ENCODE data around the gene RPL11. TPM values are rescaled to one million over a fixed set of nuclear protein-coding genes. Genes with fewer than 3 reads are reported as not detected.
"Not testable (repeated sequence)": the region's sequence is repeated elsewhere in the genome, so short reads cannot be mapped to it uniquely, and the experiment has no call there.

Gene RPL11
- total RNA-seq (100 to 1,000 TPM; 586 to 826 (median 727) TPM), polyA plus RNA-seq (1,436 TPM)
- long read RNA-seq, donor 1, transcript RPL11-203 (5 exons, 879 nt): minor isoform, 9 of 254 reads
- long read RNA-seq, donor 1, transcript RPL11-201 (6 exons, 660 nt): minor isoform, 16 of 254 reads
- long read RNA-seq, donor 1, transcript RPL11-206 (6 exons, 1,017 nt): major isoform, 193 of 254 reads
- long read RNA-seq, donor 1, partial matches to known transcripts: 34 of 254 reads
- long read RNA-seq, donor 1, other reads (novel, unspliced or antisense): 0 of 254 reads
- long read RNA-seq, donor 2, transcript RPL11-201 (6 exons, 660 nt): minor isoform, 36 of 321 reads
- long read RNA-seq, donor 2, transcript RPL11-203 (5 exons, 879 nt): minor isoform, 27 of 321 reads
- long read RNA-seq, donor 2, transcript RPL11-206 (6 exons, 1,017 nt): major isoform, 192 of 321 reads
- long read RNA-seq, donor 2, partial matches to known transcripts: 63 of 321 reads
- long read RNA-seq, donor 2, other reads (novel, unspliced or antisense): 3 of 321 reads
- long read RNA-seq, donor 3, transcript RPL11-206 (6 exons, 1,017 nt): major isoform, 77 of 152 reads
- long read RNA-seq, donor 3, transcript RPL11-202 (5 exons, 1,600 nt): minor isoform, 7 of 152 reads
- long read RNA-seq, donor 3, transcript RPL11-201 (6 exons, 660 nt): minor isoform, 15 of 152 reads
- long read RNA-seq, donor 3, transcript RPL11-203 (5 exons, 879 nt): minor isoform, 8 of 152 reads
- long read RNA-seq, donor 3, partial matches to known transcripts: 39 of 152 reads
- long read RNA-seq, donor 3, other reads (novel, unspliced or antisense): 6 of 152 reads
- long read RNA-seq, donor 4, transcript RPL11-201 (6 exons, 660 nt): minor isoform, 27 of 182 reads
- long read RNA-seq, donor 4, transcript RPL11-203 (5 exons, 879 nt): minor isoform, 5 of 182 reads
- long read RNA-seq, donor 4, transcript RPL11-206 (6 exons, 1,017 nt): major isoform, 114 of 182 reads
- long read RNA-seq, donor 4, partial matches to known transcripts: 34 of 182 reads
- long read RNA-seq, donor 4, other reads (novel, unspliced or antisense): 1 of 182 reads

DNA sequence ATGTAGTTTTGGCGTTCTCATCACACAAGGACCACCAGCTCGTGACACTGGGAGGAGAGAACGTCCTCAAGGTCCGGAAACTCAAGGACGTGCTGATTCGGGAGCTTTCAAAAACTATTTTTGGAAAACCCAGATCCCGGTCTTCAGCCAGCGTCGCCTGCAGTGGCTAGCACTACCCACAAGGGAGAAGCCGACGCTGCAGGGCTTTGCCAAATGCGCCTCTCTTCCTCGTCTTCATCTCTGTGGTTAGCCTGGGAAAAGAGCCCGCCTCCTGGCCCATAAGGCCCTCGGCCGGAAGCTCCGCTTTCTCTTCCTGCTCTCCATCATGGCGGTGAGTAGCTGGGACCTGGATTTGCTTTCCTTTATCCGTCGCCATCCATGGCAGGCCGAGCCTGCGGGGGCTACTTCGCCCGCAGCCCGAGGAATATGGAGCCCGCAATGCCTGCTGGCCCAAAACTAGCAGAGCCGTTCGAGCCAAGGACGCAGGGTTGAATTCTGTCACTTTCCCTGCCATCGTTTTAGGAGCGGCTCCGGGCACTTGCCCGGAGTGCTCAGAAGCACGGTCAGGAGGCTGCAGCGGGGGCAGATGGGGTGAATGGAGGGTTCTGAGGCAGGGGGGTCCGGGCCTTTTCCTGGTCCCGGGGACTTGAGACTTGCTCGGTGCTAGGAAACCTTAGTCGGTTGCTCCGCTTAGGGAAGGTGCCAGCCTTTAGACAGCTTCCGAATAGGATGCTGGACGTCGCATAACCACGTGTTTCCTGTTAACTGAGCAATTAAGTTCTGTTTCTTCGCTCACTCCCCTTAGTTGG lies at the start of gene RPL11:
Gene RPL11 (plus strand): TSS at position 308 of the 809 bp plus-strand sequence. CDS start 18 bp downstream, at position 326.
- WGBS: under 1% methylated on average over 45 of the region's 45 CpGs
- DNase-seq (peak; percentile 94 to 97 (median 96)), ATAC-seq (peak; percentile 99 to 100)
- peaks cover 13% of the 10 kb centered on the region for H3K4me1 ChIP-seq (ENCODE audit: control insufficient read depth, insufficient read depth, low read length)
- H3K27me3 ChIP-seq (ENCODE audit: control insufficient read depth, insufficient read depth): no peaks in the 10 kb centered on the region
- peak within 1 kb of the TSS; percentile 77 for H3K4me3 ChIP-seq (ENCODE audit: low read length)
- intact Hi-C loops (cut with DNase I): no loop called here
- peak within 1 kb of the TSS; percentile 76 for H3K27ac ChIP-seq (ENCODE audit: low read length)
- H3K9me3 ChIP-seq (ENCODE audit: control insufficient read depth, low read length): no peaks in the 10 kb centered on the region

DNA sequence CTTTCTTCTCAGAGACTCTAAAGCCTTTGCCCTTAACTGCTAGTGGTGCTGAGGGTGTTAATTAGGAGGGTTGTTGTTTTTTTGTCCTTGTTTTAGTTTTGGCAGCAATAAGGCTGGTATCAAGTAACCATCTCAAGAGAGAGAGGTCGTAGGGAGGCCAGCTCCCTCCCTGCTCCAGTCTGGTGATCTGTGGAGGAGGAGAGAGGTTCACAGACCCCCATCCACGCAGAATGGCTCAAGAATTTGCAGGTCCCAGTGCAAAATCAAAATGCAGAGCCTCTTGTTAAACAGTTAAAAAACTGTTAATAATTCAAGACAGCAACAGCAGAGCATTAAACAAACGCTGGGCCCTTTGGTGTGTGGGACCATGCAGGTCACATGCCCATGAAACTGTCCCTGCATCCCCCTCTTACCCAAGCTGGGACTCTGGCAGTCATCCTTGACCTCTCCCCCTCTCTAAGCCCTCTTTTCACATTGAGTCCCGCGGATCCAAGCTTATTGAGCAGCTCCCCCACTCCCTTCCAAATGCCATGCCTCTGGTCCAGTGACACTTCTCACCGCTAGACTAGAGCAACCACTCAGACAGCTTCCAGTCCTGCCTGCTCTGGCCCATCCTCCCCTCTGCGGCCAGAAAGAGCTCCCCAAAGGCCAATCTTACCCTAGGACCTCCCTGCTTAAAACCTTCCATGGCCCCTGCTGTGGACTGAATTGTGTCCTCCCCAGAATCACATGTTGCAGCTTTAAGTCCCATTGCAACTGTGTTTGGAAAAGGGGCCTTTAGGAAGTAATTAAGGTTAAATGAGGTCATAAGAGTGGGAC lies 47.7 kb upstream of the RPL11 start:
- WGBS: 36% methylated on average over 7 of the region's 7 CpGs
- no peaks in the 10 kb centered on the region for H3K4me1 ChIP-seq (ENCODE audit: control insufficient read depth, insufficient read depth, low read length)
- DNase-seq (peak in 1 of 3 donors; percentile 67), ATAC-seq (peak; percentile 18 to 67)
- H3K9me3 ChIP-seq (ENCODE audit: control insufficient read depth, low read length): no peaks in the 10 kb centered on the region
- H3K4me3 ChIP-seq (ENCODE audit: low read length): no peak overlapping the region
- intact Hi-C loops (cut with DNase I): no loop called here
- no peak overlapping the region for H3K27ac ChIP-seq (ENCODE audit: low read length)
- H3K27me3 ChIP-seq (ENCODE audit: control insufficient read depth, insufficient read depth): no peaks in the 10 kb centered on the region

DNA sequence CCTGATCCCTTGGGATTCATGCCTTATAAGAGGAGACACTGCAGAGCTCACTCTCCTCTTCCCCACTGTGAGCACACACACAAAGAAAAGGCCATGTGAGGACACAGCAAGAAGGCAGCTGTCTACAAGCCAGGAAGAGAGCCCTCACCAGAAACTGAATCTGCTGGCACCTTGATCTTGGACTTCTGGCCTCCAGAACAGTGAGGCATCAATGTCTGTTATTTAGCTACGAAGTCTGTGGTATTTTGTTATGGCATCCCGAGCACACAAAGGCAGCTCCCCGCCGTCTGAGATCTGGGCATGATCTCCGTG lies 47.1 kb upstream of the RPL11 start:
- DNase-seq: no peak
- Histone ChIP-seq H3K27ac (ENCODE audit: low read length) (no peak overlapping the region), H3K27me3 (ENCODE audit: control insufficient read depth, insufficient read depth) (no peaks in the 10 kb centered on the region), H3K4me1 (ENCODE audit: control insufficient read depth, insufficient read depth, low read length) (no peaks in the 10 kb centered on the region), H3K9me3 (ENCODE audit: control insufficient read depth, low read length) (no peaks in the 10 kb centered on the region), H3K4me3 (ENCODE audit: low read length) (no peak overlapping the region)
- 84% methylated on average over 5 of the region's 5 CpGs for WGBS
- intact Hi-C loops (cut with DNase I): no loop called here
- ATAC-seq: no peak

- intact Hi-C loops (cut with DNase I): no loop called here
- H3K27me3 ChIP-seq (ENCODE audit: control insufficient read depth, insufficient read depth): no peaks in the 10 kb centered on the region
- no peaks in the 10 kb centered on the region for H3K9me3 ChIP-seq (ENCODE audit: control insufficient read depth, low read length)
- H3K4me1 ChIP-seq (ENCODE audit: control insufficient read depth, insufficient read depth, low read length): no peaks in the 10 kb centered on the region
- no peak overlapping the region for H3K4me3 ChIP-seq (ENCODE audit: low read length)
- DNase-seq: no peak
- 88% methylated on average over 3 of the region's 3 CpGs for WGBS
- ATAC-seq: no peak
- no peak overlapping the region for H3K27ac ChIP-seq (ENCODE audit: low read length)
These were observed 46.3 kb upstream of the RPL11 start for GRCh38 chr1:23645338-23645737.

- Histone ChIP-seq H3K27me3 (ENCODE audit: control insufficient read depth, insufficient read depth) (no peaks in the 10 kb centered on the region), H3K4me1 (ENCODE audit: control insufficient read depth, insufficient read depth, low read length) (no peaks in the 10 kb centered on the region), H3K9me3 (ENCODE audit: control insufficient read depth, low read length) (no peaks in the 10 kb centered on the region), H3K27ac (ENCODE audit: low read length) (no peak overlapping the region), H3K4me3 (ENCODE audit: low read length) (no peak overlapping the region)
- intact Hi-C loops (cut with DNase I): no loop called here
- ATAC-seq (no peak), DNase-seq (no peak)
- WGBS: 84% methylated on average over 4 of the region's 4 CpGs
These were observed 45.5 kb upstream of the RPL11 start for GRCh38 chr1:23646091-23646490.

GRCh38 chr1:23646541-23646940 lies 45.1 kb upstream of the RPL11 start:
- no peak for ATAC-seq
- intact Hi-C loops (cut with DNase I): no loop called here
- Histone ChIP-seq H3K4me3 (ENCODE audit: low read length) (no peak overlapping the region), H3K4me1 (ENCODE audit: control insufficient read depth, insufficient read depth, low read length) (no peaks in the 10 kb centered on the region), H3K27ac (ENCODE audit: low read length) (no peak overlapping the region), H3K9me3 (ENCODE audit: control insufficient read depth, low read length) (no peaks in the 10 kb centered on the region), H3K27me3 (ENCODE audit: control insufficient read depth, insufficient read depth) (no peaks in the 10 kb centered on the region)
- no peak for DNase-seq
- WGBS: 84% methylated on average over 6 of the region's 6 CpGs

DNA sequence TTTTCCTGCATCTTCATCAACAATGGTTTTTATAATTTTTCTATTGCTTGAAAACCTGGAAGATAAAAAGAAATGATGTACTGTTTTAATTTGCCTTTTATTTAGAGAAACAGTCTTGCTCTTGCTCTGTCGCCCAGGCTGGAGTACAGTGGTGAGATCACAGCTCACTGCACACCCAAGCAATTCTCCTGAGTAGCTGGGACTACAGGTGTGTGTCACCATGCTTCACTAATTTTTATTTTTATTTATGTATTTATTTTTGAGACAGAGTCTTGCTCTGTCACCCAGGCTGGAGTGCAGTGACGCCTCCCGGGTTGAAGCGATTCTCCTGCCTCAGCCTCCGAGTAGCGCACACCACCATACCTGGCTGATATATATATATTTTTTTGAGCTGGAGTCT lies 43.0 kb upstream of the RPL11 start:
- H3K27ac ChIP-seq (ENCODE audit: low read length): no peak overlapping the region
- H3K9me3 ChIP-seq (ENCODE audit: control insufficient read depth, low read length): no peaks in the 10 kb centered on the region
- WGBS: 93% methylated on average over 6 of the region's 6 CpGs
- H3K27me3 ChIP-seq (ENCODE audit: control insufficient read depth, insufficient read depth): no peaks in the 10 kb centered on the region
- no peaks in the 10 kb centered on the region for H3K4me1 ChIP-seq (ENCODE audit: control insufficient read depth, insufficient read depth, low read length)
- DNase-seq (no peak), ATAC-seq (no peak)
- no peak overlapping the region for H3K4me3 ChIP-seq (ENCODE audit: low read length)
- intact Hi-C loops (cut with DNase I): no loop called here

DNA sequence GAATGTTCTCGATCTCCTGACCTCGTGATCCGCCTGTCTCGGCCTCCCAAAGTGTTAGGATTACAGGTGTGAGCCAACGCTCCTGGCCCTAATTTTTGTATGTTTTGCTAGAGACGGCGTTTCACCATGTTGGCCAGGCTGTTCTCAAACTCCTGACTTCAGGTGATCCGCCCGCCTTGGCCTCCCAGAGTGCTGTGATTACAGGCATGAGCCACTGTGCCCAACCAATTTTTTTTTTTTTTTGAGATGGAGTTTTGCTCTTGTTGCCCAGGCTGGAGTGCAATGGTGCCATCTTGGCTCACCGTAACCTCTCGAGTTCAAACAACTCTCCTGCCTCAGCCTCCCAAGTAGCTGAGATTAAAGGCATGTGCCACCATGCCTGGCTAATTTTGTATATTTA lies 42.4 kb upstream of the RPL11 start:
- 96% methylated on average over 11 of the region's 11 CpGs for WGBS
- H3K27ac ChIP-seq (ENCODE audit: low read length); DNase-seq; intact Hi-C loops (cut with DNase I); H3K27me3 ChIP-seq (ENCODE audit: control insufficient read depth, insufficient read depth); H3K9me3 ChIP-seq (ENCODE audit: control insufficient read depth, low read length); H3K4me1 ChIP-seq (ENCODE audit: control insufficient read depth, insufficient read depth, low read length); H3K4me3 ChIP-seq (ENCODE audit: low read length); ATAC-seq: not testable (repeated sequence)

DNA sequence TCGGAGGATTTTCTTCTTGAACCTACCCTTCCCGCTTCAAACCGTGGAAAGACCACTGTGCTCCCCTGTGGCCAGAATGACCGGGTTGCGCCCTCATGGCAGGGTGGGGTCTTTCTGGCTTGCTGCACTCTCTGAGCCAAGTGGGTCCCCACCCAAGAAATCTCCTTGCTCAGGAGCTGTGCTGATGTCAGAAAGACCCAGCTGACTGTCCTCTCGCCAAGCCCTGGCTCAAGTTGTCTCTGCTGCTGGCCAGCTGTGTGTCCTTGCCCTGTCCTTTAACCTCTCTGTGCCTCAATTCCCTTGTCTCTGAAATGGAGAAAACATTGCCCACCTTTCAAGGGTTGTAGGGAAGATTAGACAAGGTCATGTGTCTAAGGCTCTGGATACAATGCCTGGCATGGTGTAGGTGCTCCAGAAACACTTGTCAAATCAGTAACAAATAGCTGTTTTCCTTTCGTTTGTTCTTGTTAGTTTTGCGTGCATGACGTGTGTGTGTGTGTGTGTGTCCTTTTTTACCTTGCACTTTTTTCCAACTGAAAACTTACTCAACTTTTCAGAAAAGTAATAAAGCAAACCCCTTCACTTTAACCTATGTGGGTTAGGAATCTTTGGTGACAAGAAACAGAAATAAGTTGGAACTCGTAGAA lies 41.1 kb upstream of the RPL11 start:
- H3K4me1 ChIP-seq (ENCODE audit: control insufficient read depth, insufficient read depth, low read length): no peaks in the 10 kb centered on the region
- H3K27ac ChIP-seq (ENCODE audit: low read length): peak overlapping the region; percentile 48
- WGBS: 55% methylated on average over 10 of the region's 10 CpGs
- ATAC-seq: peak; percentile 82 to 85
- peak; percentile 83 to 94 (median 86) for DNase-seq
- intact Hi-C loops (cut with DNase I): no loop called here
- H3K9me3 ChIP-seq (ENCODE audit: control insufficient read depth, low read length): no peaks in the 10 kb centered on the region
- no peaks in the 10 kb centered on the region for H3K27me3 ChIP-seq (ENCODE audit: control insufficient read depth, insufficient read depth)
- no peak overlapping the region for H3K4me3 ChIP-seq (ENCODE audit: low read length)

Measured in right cardiac atrium (tissue), 5 donors.